HCT116 (cell line): ENCODE data around the gene TNKS1BP1. TPM values are rescaled to one million over a fixed set of nuclear protein-coding genes. Genes with fewer than 3 reads are reported as not detected.

Experiments
- ATAC-seq: fragments of 200-7000 bp; cut with Tn5 transposase; 2 replicates; pipeline ENCODE4 v1.9.1; 2020; ENCODE audit warnings: mild to moderate bottlenecking, moderate library complexity
- BruUV-seq: library from RNA; stranded (reverse); fragments of 400-500 nt; replicated peaks from 2 replicates; lab custom pipeline; 2021; lab: Mats Ljungman, UMichigan
- CTCF ChIA-PET: fragments of 300-600 bp; sonication (Branson Sonifier 250); formaldehyde crosslinking; loops from one replicate; lab custom pipeline; 2021; ENCODE audit warnings: antibody characterized with exemption; lab: Charles Lee
- POLR2A ChIA-PET: fragments of 300-600, 350-600 bp; sonication (Branson Sonifier 250); formaldehyde crosslinking; loops from one replicate; lab custom pipeline; 2021; ENCODE audit warnings: antibody characterized with exemption; lab: Charles Lee
- RAD21 ChIA-PET, 2 experiments: fragments of 300-600 bp; sonication (Branson Sonifier 250); formaldehyde crosslinking; loops; one replicate each; lab custom pipeline; 2023; ENCODE audit warnings: low total read pairs in 2 of 2; ENCODE audit not compliant: uncharacterized antibody in 2 of 2, unreplicated experiment in 2 of 2, low non-redundant PET in 1 of 2; lab: Charles Lee
- DNase-seq: peaks from one replicate; pipeline ENCODE4 v3.0.0-alpha.2; 2010; ENCODE audit warnings: low read depth, low spot score
- H2AFZ ChIP-seq: fragments of 200-600 bp; shearing (Covaris generic), sonication (generic); 2 replicates; pipeline ENCODE4 v1.6.1; 2017; ENCODE audit warnings: low read depth, mixed run types, mixed read lengths, antibody characterized with exemption, low read length; ENCODE audit not compliant: poor library complexity, severe bottlenecking
- H3K27ac ChIP-seq: 2 replicates; pipeline ENCODE4 v1.5.1; 2012; ENCODE audit warnings: low read depth, low read length
- H3K27me3 ChIP-seq: fragments of 200-600 bp; sonication (generic); 2 replicates; pipeline ENCODE4 v1.6.1; 2016; ENCODE audit warnings: mixed run types, low read length, mixed read lengths; ENCODE audit not compliant: insufficient read depth
- H3K36me3 ChIP-seq, 2 experiments: fragments of 200-500 bp in 1 of 2; fragments of 200-600 bp in 1 of 2; sonication (Bioruptor generic) in 1 of 2; sonication (generic) in 1 of 2; 2 replicates each; pipeline versions ENCODE4 v1.5.1 to v1.6.1; 2014 to 2016; ENCODE audit warnings: low read length in 2 of 2, inconsistent platforms in 1 of 2, mixed read lengths in 1 of 2, mixed run types in 1 of 2; ENCODE audit not compliant: insufficient read depth in 2 of 2, control insufficient read depth in 1 of 2
- H3K4me1 ChIP-seq, 2 experiments: fragments of 200-600 bp in 1 of 2; sonication (generic) in 1 of 2; 2 replicates each; pipeline versions ENCODE4 v1.5.1 to v1.6.1; 2012 to 2017; ENCODE audit warnings: low read length in 2 of 2, inconsistent platforms in 1 of 2, mild to moderate bottlenecking in 1 of 2, mixed read lengths in 1 of 2, mixed run types in 1 of 2, moderate library complexity in 1 of 2; ENCODE audit not compliant: insufficient read depth in 2 of 2, control insufficient read depth in 1 of 2
- H3K4me2 ChIP-seq: fragments of 200-600 bp; sonication (generic); 2 replicates; pipeline ENCODE4 v1.6.1; 2017; ENCODE audit warnings: mixed run types, low read length, mixed read lengths
- H3K4me3 ChIP-seq, 2 experiments: fragments of 200-600 bp in 1 of 2; sonication (generic) in 1 of 2; replicated peaks in 1 of 2; 2 replicates each; pipeline ENCODE4 v1.5.1; 2011 to 2016; ENCODE audit warnings: low read length in 2 of 2, control low read depth in 1 of 2, low read depth in 1 of 2, mild to moderate bottlenecking in 1 of 2, mixed read lengths in 1 of 2, mixed run types in 1 of 2
- H3K79me2 ChIP-seq: fragments of 200-600 bp; sonication (generic); 2 replicates; pipeline ENCODE4 v1.6.1; 2017; ENCODE audit warnings: mild to moderate bottlenecking, mixed run types, low read length, moderate library complexity, mixed read lengths; ENCODE audit not compliant: insufficient read depth
- H3K9ac ChIP-seq: fragments of 200-600 bp; sonication (generic); 2 replicates; pipeline ENCODE4 v1.6.1; 2016; ENCODE audit warnings: low read length, mixed read lengths
- H3K9me2 ChIP-seq: fragments of 200-600 bp; sonication (generic), shearing (Covaris generic); 2 replicates; pipeline ENCODE4 v1.6.1; 2017; ENCODE audit warnings: mixed run types, mild to moderate bottlenecking, moderate library complexity; ENCODE audit not compliant: insufficient read depth
- H3K9me3 ChIP-seq, 2 experiments: fragments of 200-500 bp in 1 of 2; fragments of 200-600 bp in 1 of 2; sonication (Bioruptor generic) in 1 of 2; sonication (generic) in 1 of 2; 2 replicates each; pipeline ENCODE4 v1.6.1; 2014 to 2017; ENCODE audit warnings: low read length in 2 of 2, mixed read lengths in 2 of 2, inconsistent platforms in 1 of 2, low read depth in 1 of 2, mild to moderate bottlenecking in 1 of 2, mixed run types in 1 of 2, moderate library complexity in 1 of 2; ENCODE audit not compliant: control insufficient read depth in 1 of 2, insufficient read depth in 1 of 2
- H4K20me1 ChIP-seq: fragments of 200-600 bp; sonication (generic), shearing (Covaris generic); 2 replicates; pipeline ENCODE4 v1.6.1; 2017; ENCODE audit warnings: mixed run types, mild to moderate bottlenecking, moderate library complexity; ENCODE audit not compliant: insufficient read depth
- ATF3 ChIP-seq: IDR thresholded peaks from 2 replicates; pipeline ENCODE4 v1.6.1; 2012
- EGR1 ChIP-seq: IDR thresholded peaks from 2 replicates; pipeline ENCODE4 v1.6.1; 2012; ENCODE audit warnings: low read depth
- FOSL1 ChIP-seq: IDR thresholded peaks from 2 replicates; pipeline ENCODE4 v1.6.1; 2012; ENCODE audit warnings: low read depth
- MAX ChIP-seq: IDR thresholded peaks from 2 replicates; pipeline ENCODE4 v1.6.1; 2012
- RAD21 ChIP-seq: IDR thresholded peaks from 2 replicates; pipeline ENCODE4 v1.6.1; 2012; ENCODE audit warnings: low read depth, mild to moderate bottlenecking
- SP1 ChIP-seq: IDR thresholded peaks from 2 replicates; pipeline ENCODE4 v1.6.1; 2012; ENCODE audit warnings: low read depth
- SRF ChIP-seq: IDR thresholded peaks from 2 replicates; pipeline ENCODE4 v1.6.1; 2012; ENCODE audit warnings: low read depth
- TCF7L2 ChIP-seq: IDR thresholded peaks from 2 replicates; pipeline ENCODE4 v1.7.0; 2011; ENCODE audit warnings: borderline replicate concordance, inconsistent platforms; ENCODE audit not compliant: insufficient read depth, insufficient read length; ENCODE audit errors: extremely low read depth
- YY1 ChIP-seq: IDR thresholded peaks from 2 replicates; pipeline ENCODE4 v1.6.1; 2011; ENCODE audit warnings: low read length, low read depth, moderate library complexity, mild to moderate bottlenecking; ENCODE audit not compliant: insufficient replicate concordance; ENCODE audit errors: extremely low read depth
- intact Hi-C: fragments of 100-400 bp; cut with micrococcal nuclease; formaldehyde crosslinking; loops from 2 replicates; pipeline ENCODE4 v1.10.0; 2022
- total RNA-seq: library from RNA; stranded (reverse); gene quantifications from one replicate; pipeline ENCODE4 v1.2.1, GENCODE V29; 2021; ENCODE audit not compliant: unreplicated experiment

Gene TNKS1BP1
- total RNA-seq, 1 experiment from 2014 or later: 77.6 TPM

GRCh38 chr11:57364851-57365660 is 40.3 kb upstream of the TNKS1BP1 start:
- H3K36me3 ChIP-seq: no peaks in the 10 kb centered on the region
- H3K9me2 ChIP-seq: no peaks in the 10 kb centered on the region
- H3K79me2 ChIP-seq: no peaks in the 10 kb centered on the region
- H3K9me3 ChIP-seq: no peaks in the 10 kb centered on the region
- H2AFZ ChIP-seq: no peak overlapping the region
- no peak overlapping the region for H3K4me2 ChIP-seq
- POLR2A ChIA-PET: no interaction called here
- TF ChIP-seq EGR1: no peak
- TF ChIP-seq YY1: no peak
- TF ChIP-seq SP1: no peak
- no peak for TF ChIP-seq SRF
- TF ChIP-seq RAD21: no peak
- no peak for TF ChIP-seq MAX
- TF ChIP-seq, all 23 proteins: peak for 0
- no TSS peak for BruUV-seq
- RAD21 ChIA-PET: no interaction called here
- no peaks in the 10 kb centered on the region for H3K4me1 ChIP-seq
- no peak overlapping the region for H3K4me3 ChIP-seq
- no peak overlapping the region for H3K9ac ChIP-seq
- H4K20me1 ChIP-seq: no peaks in the 10 kb centered on the region
- CTCF ChIA-PET: no interaction called here
- H3K27me3 ChIP-seq: 0 out of 2 replicates have a peak, but pooled peaks cover 5% of the 10 kb centered on the region
- H3K27ac ChIP-seq: no peak overlapping the region
- DNase-seq: no peak
- ATAC-seq: no peak
- intact Hi-C loops: no loop called here

GRCh38 chr11:57363131-57364080 is 38.7 kb upstream of the TNKS1BP1 start:
- no peaks in the 10 kb centered on the region for H3K79me2 ChIP-seq
- BruUV-seq: no TSS peak
- no peak overlapping the region for H3K4me3 ChIP-seq
- H3K27ac ChIP-seq: no peak overlapping the region
- H3K27me3 ChIP-seq: 0 out of 2 replicates have a peak, but pooled peaks cover 5% of the 10 kb centered on the region
- RAD21 ChIA-PET: no interaction called here
- H3K9ac ChIP-seq: no peak overlapping the region
- CTCF ChIA-PET: interaction anchor here (1.2 to 1.6 kb wide), 2 partner anchors 13 to 18 kb away, joined by 3 read pairs; no protein-coding TSS in a partner anchor
- POLR2A ChIA-PET: no interaction called here
- H3K4me2 ChIP-seq: no peak overlapping the region
- TF ChIP-seq YY1 (no peak), ATF3 (no peak), TCF7L2 (no peak), FOSL1 (no peak), MAX (no peak)
- no peaks in the 10 kb centered on the region for H4K20me1 ChIP-seq
- no peaks in the 10 kb centered on the region for H3K9me3 ChIP-seq
- no peak for ATAC-seq
- H3K4me1 ChIP-seq: no peaks in the 10 kb centered on the region
- no peaks in the 10 kb centered on the region for H3K9me2 ChIP-seq
- intact Hi-C loops: no loop called here
- no peak overlapping the region for H2AFZ ChIP-seq
- no peak for DNase-seq
- H3K36me3 ChIP-seq: no peaks in the 10 kb centered on the region
